NCI-H510A treated with DMSO at 0.1 percent for 48 hours (cell line): Measurements from ENCODE around the gene PTPRD.

Experiments used
- DNase-seq: peaks from one replicate; lab custom pipeline; 2025; lab: John Stamatoyannopoulos, UW

PTPRD gene

DNA sequence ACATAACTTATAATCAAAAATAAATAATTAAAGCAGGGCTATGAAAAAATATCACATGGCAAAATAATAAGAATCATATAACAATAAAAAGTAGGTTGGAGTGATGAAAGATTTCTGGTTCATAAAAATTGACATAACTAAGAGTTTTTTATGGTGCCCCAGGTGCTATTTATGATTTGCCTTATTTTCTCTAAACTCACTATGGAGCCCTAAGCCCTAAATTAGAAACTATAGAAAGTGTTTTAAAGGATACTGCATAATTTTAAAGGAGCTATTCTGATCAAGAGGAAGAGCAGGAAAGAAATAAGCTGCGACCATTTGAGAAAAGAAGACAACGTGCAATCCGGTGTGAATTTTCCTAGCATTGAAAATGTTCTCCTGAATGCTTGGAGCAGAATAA, 2178.2 kb downstream of the PTPRD start:
- DNase-seq = no peak

DNA sequence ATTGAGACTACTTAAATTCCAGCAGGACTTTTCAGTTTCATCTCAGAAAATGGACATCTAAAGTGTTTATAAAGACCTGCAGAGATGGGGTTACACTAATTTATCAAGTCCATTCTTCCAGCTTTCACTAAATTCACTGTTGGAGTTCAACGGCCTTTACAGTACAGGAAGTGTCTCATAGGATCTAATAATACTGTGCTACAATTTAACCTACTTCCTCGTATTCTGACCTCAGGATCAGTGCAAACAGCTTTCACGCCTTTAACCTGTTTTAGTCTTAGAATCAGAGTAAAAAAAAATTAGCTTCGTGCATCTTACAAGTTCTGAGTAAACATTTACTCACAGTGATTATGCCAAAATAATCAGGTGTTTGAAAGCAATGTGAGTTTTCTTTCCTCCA, 2180.6 kb downstream of the PTPRD start:
- DNase-seq = no peak

DNA sequence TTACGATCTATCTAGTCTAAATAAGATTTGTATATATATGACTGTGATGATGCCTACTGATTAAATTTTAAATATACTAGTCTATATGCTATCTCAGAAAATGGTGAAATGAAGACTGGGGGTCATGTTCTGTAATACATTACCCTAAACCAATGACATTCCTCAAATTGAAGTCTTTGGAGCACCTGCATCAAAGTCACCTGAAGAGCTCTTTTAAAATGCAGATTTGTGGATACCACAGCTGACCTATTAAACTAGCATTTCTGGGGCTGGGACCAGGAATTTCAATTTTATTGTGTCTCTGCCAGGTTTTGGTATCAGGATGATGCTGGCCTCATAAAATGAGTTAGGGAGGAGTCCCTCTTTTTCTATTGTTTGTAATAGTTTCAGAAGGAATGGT, 2181.3 kb downstream of the PTPRD start:
- no peak for DNase-seq

DNA sequence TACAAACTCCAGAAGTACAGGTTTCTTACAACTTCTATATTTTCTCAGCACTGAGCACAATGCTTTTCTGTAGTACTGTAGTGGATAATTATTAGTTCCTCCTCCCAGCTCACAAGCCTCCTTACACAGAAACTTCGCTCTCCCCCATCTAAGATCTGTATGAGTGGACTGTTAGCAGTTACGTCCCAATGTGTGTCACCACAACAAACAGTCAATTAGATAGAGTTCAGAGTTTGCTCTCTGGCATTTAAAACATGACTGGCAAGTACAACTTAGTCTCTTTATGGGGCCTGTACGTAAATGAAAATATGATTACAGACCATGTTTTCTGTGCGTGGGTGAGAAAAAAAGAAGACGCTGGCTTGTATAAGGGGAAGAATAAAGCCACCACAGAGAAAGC, 2181.9 kb downstream of the PTPRD start:
- DNase-seq = no peak

DNA sequence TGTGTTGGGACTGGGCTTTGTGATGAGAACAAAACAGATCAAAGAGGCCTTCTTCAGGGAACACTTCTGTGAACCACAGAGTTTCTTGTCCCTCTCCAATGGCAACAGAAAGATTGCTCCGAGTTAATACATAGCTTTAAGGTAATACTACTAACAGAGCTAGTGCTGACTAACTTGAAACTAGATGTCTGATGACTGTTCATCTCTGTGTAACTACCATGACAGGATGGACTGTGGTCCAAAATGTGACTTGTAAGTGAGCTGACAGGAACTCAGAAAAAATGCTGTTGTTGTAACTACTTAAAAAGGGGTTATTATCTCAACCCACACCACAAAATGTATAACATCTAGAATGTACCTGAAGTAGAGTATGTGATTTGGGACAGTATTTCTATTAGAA, 2183.0 kb downstream of the PTPRD start:
- DNase-seq = no peak

DNA sequence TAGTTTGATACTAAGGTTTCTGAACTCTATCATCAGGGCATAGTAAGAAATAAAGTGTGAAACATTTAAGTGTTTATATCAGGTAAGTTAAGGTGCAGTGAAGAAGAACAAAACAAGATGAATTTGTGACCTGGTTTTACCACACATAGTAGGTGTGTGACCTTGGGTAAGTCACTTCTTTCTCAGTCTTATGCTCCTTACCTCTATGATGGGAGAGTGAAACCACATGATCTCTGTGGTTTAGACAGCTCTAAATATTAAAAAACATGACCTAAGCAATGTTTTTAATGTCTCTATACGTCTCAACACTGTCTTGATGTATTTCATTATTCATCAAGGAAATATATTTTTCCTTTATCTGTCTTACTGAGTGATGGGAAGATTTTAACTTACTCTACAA, 2183.6 kb downstream of the PTPRD start:
- DNase-seq = no peak

DNA sequence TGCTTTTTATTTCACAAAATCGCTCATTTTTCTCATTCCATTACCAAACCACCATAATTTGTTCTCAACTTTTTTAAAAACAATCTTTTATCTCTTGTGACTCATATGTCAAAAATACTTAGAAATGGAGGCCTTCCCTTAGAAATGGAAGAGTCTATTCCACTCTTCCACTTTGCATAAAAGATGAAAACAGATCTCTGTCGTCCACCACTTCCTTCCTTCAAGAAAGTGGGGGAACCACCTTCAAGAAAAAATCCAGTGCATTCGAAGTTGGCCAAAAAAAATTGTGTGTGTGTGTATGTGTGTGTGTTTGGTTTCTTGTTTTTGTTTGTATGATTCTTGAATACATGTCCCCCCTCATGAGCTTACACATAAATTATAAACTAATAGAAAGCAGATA, 2184.4 kb downstream of the PTPRD start:
- DNase-seq = no peak

DNA sequence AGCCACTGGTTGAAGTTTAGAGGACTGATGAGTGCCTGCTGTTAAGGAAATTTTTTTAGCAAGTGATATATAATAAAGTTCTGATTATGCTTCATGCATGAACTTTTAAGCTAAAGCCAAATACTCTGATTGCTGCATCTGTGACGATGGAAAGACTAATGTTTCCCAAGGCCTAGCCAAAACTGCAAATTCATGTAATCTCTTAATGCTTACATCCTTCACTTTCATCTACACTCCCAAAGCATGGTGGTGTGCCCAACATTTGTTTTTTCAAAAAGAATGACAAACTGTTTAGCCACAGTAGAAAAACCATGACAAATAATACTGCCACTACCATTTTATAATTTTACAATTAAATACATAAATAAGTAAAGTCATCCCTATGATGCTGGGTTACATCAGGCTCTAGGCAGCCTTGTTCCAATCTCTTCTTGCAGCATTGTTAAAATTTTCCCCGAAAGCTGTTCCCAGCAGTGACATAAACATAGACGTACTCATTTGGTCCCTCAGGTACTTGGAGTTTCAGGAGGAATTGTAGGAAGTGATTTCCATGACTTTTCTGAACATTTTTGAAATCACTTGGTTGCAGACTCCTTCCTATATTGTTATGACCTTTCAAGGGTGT, 2187.9 kb downstream of the PTPRD start:
- DNase-seq = no peak

DNA sequence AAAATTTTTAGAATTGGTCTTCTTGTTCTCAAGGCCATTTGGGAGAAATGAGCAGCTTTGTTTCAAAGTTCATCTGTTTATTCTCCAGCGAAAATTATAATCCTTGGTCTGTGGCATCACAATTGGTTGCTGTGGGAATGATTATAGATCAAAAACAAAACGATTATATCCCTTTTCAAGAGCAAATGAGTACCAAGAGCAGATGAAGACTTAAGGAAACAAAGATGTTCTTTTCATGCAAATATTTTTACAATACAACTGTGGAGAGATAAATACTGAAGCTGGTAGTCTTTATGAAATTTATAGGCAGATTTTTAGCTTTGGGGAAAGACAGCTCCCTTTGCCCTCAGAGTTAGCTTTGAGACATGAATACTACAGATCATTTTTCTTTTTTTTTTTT, 2192.4 kb downstream of the PTPRD start:
- no peak for DNase-seq

DNA sequence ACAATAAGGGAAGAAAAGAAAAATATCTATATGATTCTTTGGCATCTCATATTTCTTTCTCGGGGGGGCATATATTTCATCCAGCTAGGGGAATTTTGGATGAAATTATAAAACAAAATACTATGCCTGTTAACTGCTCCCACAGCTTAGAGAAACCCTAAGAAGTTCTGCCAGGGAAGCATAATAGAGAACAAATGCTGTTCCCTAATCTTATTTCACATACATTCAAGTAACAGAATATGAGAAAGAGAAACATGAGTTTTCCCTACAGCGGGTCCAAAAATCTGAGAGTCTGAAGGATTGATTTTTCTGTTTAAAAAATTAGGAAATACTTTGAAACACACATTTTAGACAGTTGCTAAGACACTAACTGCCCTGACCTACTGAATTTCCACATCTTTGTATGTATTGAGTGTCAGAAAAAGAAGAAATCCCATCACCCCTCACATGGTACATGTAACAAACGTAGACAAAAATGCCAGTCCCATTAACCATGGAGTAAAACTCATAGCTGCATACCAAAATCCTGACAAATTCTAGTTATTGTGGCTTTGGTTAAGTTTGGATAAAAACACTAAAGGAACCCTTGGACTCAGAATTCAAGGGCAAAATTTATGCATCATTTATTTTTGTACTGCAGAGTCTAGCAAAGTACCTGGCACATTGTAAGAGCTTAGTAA, 2193.1 kb downstream of the PTPRD start:
- DNase-seq = no peak

DNA sequence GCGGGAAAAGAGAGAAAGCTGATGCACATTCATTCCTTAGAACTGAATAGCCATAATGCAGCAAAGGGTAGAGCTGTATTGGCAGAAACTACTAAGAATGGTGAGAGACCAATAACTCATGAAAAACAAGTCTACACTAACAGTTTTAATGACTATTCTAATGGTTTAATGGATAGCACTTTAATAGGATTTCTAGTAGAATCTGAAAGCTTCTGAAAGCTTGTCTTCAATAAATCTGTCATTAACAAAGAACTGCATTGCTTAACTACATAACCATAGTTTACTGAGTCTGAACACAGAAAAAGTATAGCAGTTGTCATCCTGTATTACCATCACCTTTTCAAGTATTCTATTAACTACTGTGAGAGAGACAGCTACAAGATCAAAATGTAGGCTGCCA, 2195.5 kb downstream of the PTPRD start:
- DNase-seq = no peak

DNA sequence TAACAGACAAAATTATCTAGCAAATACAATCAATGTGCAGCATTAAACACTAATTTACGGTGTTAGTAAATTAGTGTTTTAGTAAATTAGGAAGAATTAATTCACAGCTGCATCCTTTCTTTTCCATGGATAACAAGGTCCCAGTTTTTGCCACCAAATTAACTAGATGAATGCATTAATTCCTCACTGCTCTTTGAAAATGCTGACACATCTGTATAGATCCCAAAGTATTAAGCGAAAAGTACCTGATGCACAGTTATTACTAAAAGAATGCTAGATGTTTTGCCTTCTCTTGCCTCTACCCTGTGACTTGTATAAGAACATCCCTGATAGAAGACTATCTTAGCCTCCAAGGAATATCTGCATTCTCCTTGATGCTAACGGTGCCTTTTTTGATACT, 2200.5 kb downstream of the PTPRD start:
- no peak for DNase-seq

DNA sequence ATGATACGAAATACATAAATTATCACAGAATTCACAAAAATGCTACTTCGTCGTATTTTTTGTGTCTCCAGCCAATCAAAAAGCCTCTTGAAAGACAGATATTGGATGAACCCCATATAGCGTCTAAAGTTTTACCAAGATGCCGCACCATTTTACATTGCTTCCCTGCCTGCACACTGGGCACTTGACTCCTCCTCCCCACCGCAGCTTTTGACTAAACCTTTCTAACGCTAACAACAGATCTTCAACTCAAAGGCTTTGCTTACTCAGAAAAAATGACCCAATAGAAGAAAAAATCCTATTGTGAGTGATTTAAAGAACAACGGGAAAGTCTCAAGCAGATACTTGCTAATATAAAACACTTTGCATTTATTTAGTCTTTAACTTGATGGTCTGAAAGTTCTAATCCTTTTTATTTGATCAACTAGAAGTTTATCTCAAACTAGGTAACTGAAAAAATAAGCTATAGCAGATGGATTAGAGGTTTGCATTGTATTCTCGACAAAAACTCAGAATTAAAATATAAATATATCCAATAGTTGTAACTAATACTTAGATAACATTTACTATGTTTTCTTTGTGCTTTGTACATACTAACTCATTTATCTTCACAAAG, 2204.1 kb downstream of the PTPRD start:
- DNase-seq = no peak

DNA sequence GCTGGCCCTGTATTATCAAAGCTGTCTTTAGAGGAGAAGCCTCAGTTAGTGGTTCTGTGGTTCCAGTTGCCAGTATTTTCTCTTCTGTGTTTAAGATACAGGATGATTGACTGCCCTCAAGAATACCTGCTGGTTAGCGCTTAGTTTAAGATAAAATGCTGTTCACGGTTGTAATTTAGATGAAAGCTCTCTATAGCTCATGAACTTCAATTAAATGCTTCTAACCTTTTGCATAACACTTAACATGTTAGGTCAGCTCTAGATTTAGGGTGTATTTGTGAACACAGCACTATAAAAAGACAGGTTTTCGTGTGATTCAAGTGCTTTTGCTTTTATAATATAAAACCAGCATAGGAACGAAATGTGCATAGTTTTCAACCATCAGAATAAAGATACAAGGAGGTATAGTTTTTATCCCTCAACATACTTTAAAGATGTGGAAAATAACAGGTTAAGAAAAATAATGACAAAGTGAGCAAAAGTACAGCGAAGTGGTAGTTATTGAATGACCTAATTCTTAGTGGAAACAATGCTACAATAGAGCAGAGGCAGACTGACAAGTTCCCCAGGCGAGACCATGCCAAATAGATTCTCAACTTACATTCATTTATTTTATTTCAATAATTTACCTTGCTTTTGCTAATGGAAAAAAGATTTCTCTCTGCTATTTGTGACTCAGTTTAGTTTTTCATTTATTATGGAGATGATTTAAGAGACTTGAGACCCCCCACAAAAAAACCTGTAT, 2210.7 kb downstream of the PTPRD start:
- no peak for DNase-seq

DNA sequence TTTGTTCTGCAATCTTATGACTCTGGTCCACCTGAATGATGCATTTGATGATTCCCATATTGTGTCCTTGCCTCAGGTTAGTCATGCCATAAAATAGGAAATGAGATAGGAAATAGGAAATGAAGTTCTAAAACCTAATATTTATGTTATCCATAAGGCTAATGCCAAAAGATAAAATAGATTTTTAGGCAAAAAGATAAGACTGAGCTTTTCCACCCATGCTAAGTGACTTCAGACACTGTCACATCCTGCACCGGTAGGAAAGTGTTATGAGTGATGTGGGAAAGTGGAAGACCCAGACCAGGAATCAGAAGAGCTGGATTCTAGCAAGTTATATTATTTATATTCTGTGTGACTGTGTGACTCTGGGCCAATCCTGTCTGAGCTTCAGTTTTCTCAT, 2212.4 kb downstream of the PTPRD start:
- DNase-seq = no peak

DNA sequence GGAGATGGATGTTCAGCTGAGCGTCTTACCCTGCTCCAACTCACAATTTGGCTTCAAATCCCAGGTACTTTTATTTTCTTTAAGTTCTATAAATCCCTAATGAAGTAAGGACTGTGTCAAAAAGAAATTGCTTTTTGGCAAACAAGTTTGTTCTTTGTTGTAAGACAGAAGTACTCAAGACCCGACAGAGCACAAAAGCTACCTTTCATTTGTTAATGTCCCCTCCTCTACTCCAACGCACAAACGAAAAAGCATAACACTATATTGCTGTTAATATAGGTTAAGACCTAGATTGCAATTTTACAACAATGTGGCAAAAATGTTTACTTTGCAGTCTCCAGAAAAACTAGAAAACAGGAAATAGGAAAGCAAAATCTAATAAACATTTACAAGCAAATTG, 2217.8 kb downstream of the PTPRD start:
- DNase-seq = no peak

DNA sequence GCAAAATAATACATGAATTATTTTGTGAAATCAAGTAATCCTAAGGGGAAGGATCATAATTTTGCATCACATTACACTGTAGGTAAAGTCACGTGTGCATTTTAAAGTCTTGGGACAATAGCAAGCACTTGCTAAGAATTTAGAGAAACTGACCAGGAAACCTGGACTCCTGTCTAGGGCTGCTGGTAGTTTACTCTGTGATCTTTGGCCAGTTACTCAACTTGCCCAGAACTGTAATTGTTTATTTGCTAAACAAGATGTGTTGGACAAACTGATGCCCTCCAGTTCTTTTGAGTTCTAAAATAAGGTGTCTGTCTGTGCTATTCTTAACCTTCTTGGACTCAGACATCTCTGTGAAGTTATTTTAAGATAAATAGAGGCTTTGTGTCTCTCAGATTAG, 2218.5 kb downstream of the PTPRD start:
- DNase-seq = no peak

DNA sequence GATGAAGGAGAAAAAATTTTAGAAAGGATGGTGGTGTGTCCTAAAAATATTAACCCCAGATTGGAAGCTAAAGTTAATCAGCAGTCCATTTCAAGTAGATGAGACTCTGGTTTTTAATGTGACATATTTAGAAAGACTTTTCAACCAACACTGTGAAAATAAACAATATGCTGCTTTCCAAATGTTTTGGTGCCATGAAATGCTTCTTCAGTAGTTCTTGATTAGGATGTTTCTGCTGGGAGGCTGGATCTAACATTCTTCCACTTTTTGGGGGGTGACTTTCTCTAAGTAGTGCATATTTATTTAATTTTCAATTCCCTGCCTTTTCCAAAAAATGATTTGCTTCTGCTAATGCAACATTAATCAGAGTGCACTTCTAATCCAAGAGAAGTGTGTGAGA, 2219.9 kb downstream of the PTPRD start:
- no peak for DNase-seq

DNA sequence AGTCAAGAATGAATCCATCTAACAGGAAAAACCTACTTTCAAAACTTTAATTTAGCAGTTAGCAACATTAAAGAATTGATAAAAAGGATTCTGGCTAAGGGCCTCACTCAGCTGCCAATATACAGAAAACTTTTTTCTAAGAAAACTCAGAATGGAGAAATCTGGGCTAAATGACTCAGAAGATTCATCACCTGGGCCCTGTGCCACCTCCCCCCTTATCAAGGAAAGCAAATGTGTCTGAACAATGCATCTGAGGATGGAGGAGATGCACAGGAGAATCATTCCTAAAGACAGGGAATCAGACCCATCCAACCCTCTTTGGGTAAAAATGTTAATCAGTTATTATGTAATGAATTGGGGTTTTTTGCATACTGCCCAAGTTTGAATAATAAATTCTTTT, 2221.2 kb downstream of the PTPRD start:
- DNase-seq = no peak

DNA sequence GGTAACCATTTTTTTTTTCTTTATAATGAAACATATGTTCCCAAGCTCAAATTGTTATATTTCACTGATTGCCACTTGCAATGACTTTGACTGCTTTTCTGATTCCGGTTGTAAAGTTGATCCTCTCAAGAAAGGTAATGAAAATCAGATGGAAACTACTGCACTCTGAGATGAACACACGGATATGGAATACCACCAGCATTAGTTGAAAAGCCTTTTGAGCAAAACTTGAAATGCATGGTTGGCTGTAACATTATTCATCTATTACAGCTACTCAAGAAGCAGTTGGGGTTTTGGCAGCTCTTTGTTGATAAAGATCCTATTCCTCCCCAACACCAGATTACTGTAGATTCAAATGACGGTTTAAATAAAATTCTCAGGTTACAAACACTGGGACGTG, 2221.7 kb downstream of the PTPRD start:
- no peak for DNase-seq

DNA sequence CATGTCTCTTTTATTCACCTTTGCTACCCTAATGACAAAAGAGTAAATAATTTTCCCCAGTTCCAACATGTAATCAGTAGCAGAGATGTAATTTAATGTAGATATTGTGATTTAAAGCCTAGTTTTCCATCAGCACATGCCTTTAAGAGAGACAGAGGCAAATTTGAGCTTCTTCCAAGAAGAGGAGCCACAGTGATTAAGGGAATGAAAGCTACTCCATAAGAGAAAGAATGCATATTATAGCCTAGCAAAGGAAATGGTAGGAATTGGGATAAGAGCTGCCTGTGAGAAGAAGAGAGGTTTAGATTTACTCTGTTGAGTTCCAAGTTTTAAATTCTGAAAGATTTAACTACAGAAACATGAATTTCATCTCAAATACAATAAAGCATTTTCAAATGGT, 2222.2 kb downstream of the PTPRD start:
- no peak for DNase-seq

DNA sequence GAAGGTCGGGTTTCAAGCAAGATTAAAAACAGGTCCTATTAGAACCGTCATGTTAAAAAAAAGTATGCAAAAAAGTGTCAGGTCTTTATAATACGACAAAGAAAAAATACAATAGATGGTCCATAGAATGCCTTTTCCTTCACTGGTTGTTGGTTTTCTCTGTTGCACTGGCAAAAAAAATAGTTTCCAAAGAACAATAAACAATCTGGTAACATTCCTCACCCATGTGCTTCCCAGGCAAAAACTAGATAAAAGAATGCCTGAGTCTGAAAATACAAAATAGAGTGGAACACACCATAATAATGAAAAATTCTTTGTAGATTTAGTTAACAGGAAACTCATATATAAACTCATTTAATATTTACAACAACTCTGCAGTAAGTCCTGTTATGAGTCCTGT, 2223.3 kb downstream of the PTPRD start:
- DNase-seq = no peak

DNA sequence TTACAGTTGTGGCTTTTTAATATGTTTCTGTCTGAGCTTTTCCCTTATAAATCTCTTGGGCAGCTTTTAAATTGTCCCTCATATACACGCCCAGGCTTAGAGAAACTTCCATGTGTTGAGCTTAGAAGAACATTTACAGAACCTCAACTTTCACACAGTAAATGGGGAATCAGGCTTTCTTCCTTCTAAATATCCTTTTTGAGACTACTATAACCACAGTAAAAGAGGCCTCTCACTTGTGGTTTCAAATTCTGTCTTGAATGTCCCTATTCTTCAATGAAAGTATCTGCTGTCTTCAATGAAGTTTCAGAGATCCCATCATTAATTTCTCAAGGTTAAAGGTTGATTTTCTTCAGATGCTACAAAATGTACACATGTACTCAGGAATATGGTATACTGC, 2224.7 kb downstream of the PTPRD start:
- DNase-seq = no peak
